Inflammatory macrophage treated with lipopolysaccharide for 4 hours (primary cell): ENCODE data around the gene ANXA11.

Experiments used
- DNase-seq: peaks from one replicate; pipeline ENCODE4 v3.0.0-alpha.2; 2020

The ANXA11 gene

GRCh38 chr10:80207768-80208370, 2.5 kb upstream of the ANXA11 start:
- DNase-seq: no peak

GRCh38 chr10:80206277-80206655, 929 bp upstream of the ANXA11 start:
- no peak for DNase-seq

- peak; percentile 34 for DNase-seq
Observed at GRCh38 chr10:80204677-80205476, 460 bp downstream of the ANXA11 start.

GRCh38 chr10:80203835-80204676, 1.3 kb downstream of the ANXA11 start:
- peak; percentile 60 for DNase-seq

GRCh38 chr10:80202934-80203834, 2.2 kb downstream of the ANXA11 start:
- DNase-seq: peak; percentile 85

- DNase-seq: peak; percentile 15
Observed at GRCh38 chr10:80202530-80202929, 2.8 kb downstream of the ANXA11 start.

GRCh38 chr10:80201608-80202141, 3.7 kb downstream of the ANXA11 start:
- DNase-seq: peak; percentile 68

GRCh38 chr10:80200687-80201086, 4.7 kb downstream of the ANXA11 start:
- DNase-seq: no peak

- no peak for DNase-seq
Observed at GRCh38 chr10:80200259-80200658, 5.1 kb downstream of the ANXA11 start.

GRCh38 chr10:80199828-80200227, 5.5 kb downstream of the ANXA11 start:
- peak; percentile 75 for DNase-seq

- peak; percentile 32 for DNase-seq
Observed at GRCh38 chr10:80197972-80198916, 7.1 kb downstream of the ANXA11 start.

- DNase-seq: no peak
Observed at GRCh38 chr10:80196950-80197315, 8.4 kb downstream of the ANXA11 start.

- DNase-seq: no peak
Observed at GRCh38 chr10:80196270-80196949, 8.9 kb downstream of the ANXA11 start.

- DNase-seq: no peak
Observed at GRCh38 chr10:80195046-80195574, 10.2 kb downstream of the ANXA11 start.

GRCh38 chr10:80194373-80195045, 10.8 kb downstream of the ANXA11 start:
- DNase-seq: no peak

- DNase-seq: no peak
Observed at GRCh38 chr10:80192553-80192952, 12.8 kb downstream of the ANXA11 start.

GRCh38 chr10:80191589-80192270, 13.6 kb downstream of the ANXA11 start:
- no peak for DNase-seq

- no peak for DNase-seq
Observed at GRCh38 chr10:80188713-80189112, 16.6 kb downstream of the ANXA11 start.
